ENCODE results near the gene AFF1. TPM values are rescaled to one million over a fixed set of nuclear protein-coding genes. Genes with fewer than 3 reads are reported as not detected.

The AFF1 gene, protein sequence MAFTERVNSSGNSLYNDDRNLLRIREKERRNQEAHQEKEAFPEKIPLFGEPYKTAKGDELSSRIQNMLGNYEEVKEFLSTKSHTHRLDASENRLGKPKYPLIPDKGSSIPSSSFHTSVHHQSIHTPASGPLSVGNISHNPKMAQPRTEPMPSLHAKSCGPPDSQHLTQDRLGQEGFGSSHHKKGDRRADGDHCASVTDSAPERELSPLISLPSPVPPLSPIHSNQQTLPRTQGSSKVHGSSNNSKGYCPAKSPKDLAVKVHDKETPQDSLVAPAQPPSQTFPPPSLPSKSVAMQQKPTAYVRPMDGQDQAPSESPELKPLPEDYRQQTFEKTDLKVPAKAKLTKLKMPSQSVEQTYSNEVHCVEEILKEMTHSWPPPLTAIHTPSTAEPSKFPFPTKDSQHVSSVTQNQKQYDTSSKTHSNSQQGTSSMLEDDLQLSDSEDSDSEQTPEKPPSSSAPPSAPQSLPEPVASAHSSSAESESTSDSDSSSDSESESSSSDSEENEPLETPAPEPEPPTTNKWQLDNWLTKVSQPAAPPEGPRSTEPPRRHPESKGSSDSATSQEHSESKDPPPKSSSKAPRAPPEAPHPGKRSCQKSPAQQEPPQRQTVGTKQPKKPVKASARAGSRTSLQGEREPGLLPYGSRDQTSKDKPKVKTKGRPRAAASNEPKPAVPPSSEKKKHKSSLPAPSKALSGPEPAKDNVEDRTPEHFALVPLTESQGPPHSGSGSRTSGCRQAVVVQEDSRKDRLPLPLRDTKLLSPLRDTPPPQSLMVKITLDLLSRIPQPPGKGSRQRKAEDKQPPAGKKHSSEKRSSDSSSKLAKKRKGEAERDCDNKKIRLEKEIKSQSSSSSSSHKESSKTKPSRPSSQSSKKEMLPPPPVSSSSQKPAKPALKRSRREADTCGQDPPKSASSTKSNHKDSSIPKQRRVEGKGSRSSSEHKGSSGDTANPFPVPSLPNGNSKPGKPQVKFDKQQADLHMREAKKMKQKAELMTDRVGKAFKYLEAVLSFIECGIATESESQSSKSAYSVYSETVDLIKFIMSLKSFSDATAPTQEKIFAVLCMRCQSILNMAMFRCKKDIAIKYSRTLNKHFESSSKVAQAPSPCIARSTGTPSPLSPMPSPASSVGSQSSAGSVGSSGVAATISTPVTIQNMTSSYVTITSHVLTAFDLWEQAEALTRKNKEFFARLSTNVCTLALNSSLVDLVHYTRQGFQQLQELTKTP
- total RNA-seq: 36.1 and 38.7 TPM in 2 replicates
- polyA plus RNA-seq: 28.7 and 31.9 TPM in 2 replicates

DNA sequence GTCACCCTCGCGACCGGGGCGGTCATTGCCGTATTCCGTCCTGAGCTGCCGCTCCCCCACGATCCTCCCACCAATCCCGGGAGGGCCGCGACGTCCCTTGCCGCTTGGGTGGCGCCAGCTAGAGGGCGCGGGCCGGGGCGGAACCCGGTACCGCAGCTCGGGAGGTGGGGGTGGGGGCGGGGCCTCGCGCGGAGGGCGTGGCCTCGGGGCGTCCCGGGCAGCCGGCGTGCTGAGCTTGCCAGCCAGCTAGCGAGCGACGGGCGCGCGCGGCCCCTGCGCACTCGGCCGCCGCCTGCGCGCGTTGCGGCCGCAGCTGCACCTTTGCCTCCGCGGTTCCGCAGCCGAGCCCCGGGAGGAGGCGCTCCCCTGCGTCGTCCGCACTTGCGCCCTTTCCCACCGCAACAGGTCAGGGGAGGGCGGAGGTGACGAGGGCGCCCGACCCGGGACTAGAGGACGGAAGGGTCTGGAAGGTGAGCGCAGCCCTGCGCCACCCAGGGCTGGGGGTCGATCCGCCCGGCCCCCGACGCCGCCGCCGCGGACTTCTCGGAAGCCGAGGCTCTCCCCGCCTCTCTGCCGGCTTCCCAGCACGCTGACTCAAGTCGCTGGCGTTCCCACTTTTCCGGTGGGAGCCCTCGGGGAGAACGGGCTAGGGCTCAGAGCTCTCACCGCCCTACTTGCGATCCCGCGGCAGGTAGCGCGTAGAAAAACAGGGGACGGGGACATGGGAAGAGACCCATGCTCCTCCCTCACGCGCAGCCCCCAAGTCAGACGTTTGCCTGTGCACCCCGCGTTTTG lies at the start of gene AFF1:
Gene AFF1 (plus strand): TSS at position 241 of the 795 bp plus-strand sequence. CDS start 13,523 bp downstream, outside the sequence.
- no peaks in the 10 kb centered on the region for H4K20me1 ChIP-seq (ENCODE audit: insufficient read depth, poor library complexity, severe bottlenecking)
- no peaks in the 10 kb centered on the region for H3K9me3 ChIP-seq (ENCODE audit: low read depth)
- H3K79me2 ChIP-seq: peaks cover 36% of the 10 kb centered on the region
- peak; percentile 96 for DNase-seq (ENCODE audit: low spot score)
- peak within 1 kb of the TSS; percentile 83 for H2AFZ ChIP-seq
- H3K9me2 ChIP-seq (replicated peaks; ENCODE audit: insufficient read depth): no peaks in the 10 kb centered on the region
- no peaks in the 10 kb centered on the region for H3K36me3 ChIP-seq (replicated peaks; ENCODE audit: insufficient read depth, low read depth)
- 1% methylated on average over 74 of the region's 97 CpGs for whole genome bisulfite sequencing (ENCODE audit: low lambda C conversion rate, missing lambda C conversion rate)
- peak within 1 kb of the TSS; percentile 86 for H3K4me3 ChIP-seq
- TF ChIP-seq CTCF (IDR thresholded peaks at IDR 0.05; ENCODE audit: poor library complexity) (peak; percentile 41), EZH2 (IDR thresholded peaks at IDR 0.05; ENCODE audit: borderline replicate concordance) (no peak), EZH2phosphoT487 (IDR thresholded peaks at IDR 0.05; ENCODE audit: low read depth, severe bottlenecking, unreplicated experiment) (no peak)
- peak within 1 kb of the TSS; percentile 85 for H3K4me2 ChIP-seq
- H3K4me1 ChIP-seq (ENCODE audit: insufficient read depth): peaks cover 13% of the 10 kb centered on the region
- H3K27ac ChIP-seq: peak within 1 kb of the TSS; percentile 94
- no peaks in the 10 kb centered on the region for H3K27me3 ChIP-seq

DNA sequence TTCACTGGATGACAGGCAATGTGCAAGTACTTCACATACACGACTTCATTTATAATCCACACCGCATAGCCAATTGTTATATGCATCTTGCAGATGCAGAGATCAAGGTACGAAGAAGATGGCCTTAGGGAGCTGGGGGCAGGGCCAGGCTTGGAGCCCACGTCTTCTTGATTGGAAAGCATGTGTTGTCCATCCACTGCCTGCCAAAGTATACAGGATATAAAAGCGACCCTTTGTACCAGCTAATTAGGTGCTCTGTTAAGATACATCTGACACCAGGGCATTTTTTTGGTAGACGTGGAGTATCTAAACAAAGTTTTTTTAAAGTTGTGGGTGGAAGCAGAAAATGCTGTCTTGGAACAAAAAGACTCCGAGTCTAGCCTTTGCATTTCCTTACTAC lies 44.0 kb upstream of the AFF1 start:
- Histone ChIP-seq H3K9me2 (replicated peaks; ENCODE audit: insufficient read depth) (no peaks in the 10 kb centered on the region), H3K4me1 (ENCODE audit: insufficient read depth) (peaks cover 14% of the 10 kb centered on the region), H2AFZ (peak overlapping the region; percentile 100), H3K36me3 (replicated peaks; ENCODE audit: insufficient read depth, low read depth) (no peaks in the 10 kb centered on the region), H3K79me2 (no peaks in the 10 kb centered on the region), H3K4me2 (peak overlapping the region; percentile 90), H3K4me3 (no peak overlapping the region), H4K20me1 (ENCODE audit: insufficient read depth, poor library complexity, severe bottlenecking) (no peaks in the 10 kb centered on the region), H3K9me3 (ENCODE audit: low read depth) (no peaks in the 10 kb centered on the region), H3K27me3 (no peaks in the 10 kb centered on the region), H3K27ac (peak overlapping the region; percentile 93)
- TF ChIP-seq EZH2phosphoT487 (IDR thresholded peaks at IDR 0.05; ENCODE audit: low read depth, severe bottlenecking, unreplicated experiment) (no peak), CTCF (IDR thresholded peaks at IDR 0.05; ENCODE audit: poor library complexity) (no peak), EZH2 (IDR thresholded peaks at IDR 0.05; ENCODE audit: borderline replicate concordance) (no peak)
- no peak for DNase-seq (ENCODE audit: low spot score)
- WGBS (ENCODE audit: low lambda C conversion rate, missing lambda C conversion rate): 69% methylated on average over 7 of the region's 7 CpGs
